ENCODE results near the gene CXCR3.
"Not testable (repeated sequence)": the region's sequence is repeated elsewhere in the genome, so short reads cannot be mapped to it uniquely, and the experiment has no call there.

Gene CXCR3

GRCh38 chrX:71607488-71607887 is 10.8 kb downstream of the CXCR3 start:
- ChIA-PET POLR2A (no interaction called here), CTCF (no interaction called here)
- H3K4me3 ChIP-seq (ENCODE audit: low read depth, low read length), result no peak overlapping the region
- no peak for DNase-seq (ENCODE audit: low read depth, low spot score)
- TF ChIP-seq CTCF (IDR thresholded peaks at IDR 0.05; ENCODE audit: insufficient read depth, low read length, missing control alignments), result no peak

DNA sequence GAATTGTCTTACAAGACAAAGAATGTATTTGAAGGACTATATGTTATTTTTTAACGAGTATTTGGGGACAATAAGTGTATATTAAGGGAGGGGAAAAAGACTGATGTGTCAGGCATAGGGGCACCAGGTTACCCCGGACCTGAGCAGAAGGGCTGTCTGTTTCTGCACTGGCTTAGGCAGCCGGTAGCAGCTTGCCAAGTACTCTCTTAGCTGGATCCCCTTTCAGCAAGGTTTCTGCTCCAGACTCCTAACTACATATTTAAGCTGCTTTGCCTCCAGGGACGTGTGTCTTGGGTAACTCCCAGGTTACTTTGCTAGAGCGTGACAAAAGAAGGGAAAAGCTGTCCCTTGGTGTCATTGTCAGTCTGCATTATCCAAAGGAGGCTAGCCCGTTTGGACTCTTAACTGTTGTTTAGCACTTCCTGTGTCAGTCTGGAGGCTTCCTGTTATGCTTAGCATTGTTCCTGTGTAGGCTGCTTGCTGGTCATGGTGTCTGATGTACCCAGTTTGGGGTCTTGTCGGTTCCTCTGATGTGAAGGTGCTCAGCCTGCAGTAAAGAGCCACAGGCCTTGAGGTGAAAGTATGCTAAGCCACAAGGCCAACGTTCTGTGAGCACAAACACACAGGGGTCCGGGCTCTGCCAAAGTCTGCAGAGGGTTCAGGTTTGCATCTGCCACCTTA is 11.6 kb downstream of the CXCR3 start:
- ChIA-PET POLR2A (no interaction called here), CTCF (no interaction called here)
- DNase-seq (ENCODE audit: low read depth, low spot score), result no peak
- H3K4me3 ChIP-seq (ENCODE audit: low read depth, low read length), result no peak overlapping the region
- TF ChIP-seq CTCF (IDR thresholded peaks at IDR 0.05; ENCODE audit: insufficient read depth, low read length, missing control alignments), result no peak

DNA sequence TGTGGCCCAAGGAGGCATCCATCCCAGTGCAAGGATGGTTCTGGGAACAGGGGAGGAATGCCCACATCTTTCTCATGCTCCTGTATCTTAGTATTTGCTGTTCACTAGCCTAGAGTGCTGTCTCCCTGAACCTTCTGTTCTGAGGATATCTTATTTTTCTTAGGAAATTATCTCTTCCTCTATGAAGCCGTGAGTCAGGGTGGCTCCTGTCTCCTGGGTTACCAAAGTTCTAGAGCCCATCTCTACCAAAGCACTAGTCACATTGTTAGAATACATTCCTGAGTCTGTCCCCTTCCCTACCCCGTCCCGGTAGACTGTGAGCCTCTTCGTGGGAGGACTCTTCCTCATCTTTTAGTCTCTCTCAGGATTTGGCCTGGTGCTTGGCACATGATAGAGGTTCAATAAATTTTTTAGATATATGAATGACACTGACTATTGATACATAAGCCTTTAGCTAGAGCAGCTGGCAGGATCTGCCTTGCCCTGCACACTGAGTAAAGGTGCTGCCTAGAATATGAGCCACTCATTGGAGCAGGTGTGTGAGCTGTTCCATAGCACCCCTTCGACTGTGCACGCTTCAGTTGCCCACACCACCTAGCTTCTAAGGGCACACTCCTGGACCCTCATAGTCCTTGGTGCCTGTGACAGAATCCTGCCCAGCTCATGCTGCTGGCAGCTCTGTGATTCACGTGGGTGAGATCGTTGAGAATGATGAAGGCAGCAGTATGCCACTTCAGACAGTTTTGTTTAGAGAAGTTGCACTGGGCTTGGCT is 13.3 kb downstream of the CXCR3 start:
- POLR2A ChIA-PET, result no interaction called here
- DNase-seq (ENCODE audit: low read depth, low spot score), result no peak
- no peak for TF ChIP-seq CTCF (IDR thresholded peaks at IDR 0.05; ENCODE audit: insufficient read depth, low read length, missing control alignments)
- H3K4me3 ChIP-seq (ENCODE audit: low read depth, low read length), result no peak overlapping the region
- CTCF ChIA-PET, result no interaction called here

DNA sequence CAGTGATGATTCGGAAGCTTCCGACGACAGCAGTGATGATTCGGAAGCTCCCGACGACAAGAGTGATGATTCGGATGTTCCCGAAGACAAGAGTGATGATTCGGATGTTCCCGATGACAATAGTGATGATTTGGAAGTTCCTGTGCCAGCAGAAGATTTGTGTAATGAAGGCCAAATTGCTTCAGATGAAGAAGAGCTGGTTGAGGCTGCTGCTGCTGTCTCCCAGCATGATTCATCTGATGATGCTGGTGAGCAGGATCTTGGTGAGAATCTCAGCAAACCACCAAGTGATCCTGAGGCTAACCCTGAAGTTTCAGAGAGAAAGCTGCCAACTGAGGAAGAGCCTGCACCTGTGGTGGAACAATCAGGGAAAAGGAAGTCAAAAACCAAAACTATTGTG is 14.2 kb downstream of the CXCR3 start:
- ChIA-PET CTCF (no interaction called here), POLR2A (no interaction called here)
- H3K4me3 ChIP-seq (ENCODE audit: low read depth, low read length), result no peak overlapping the region
- no peak for DNase-seq (ENCODE audit: low read depth, low spot score)
- no peak for TF ChIP-seq CTCF (IDR thresholded peaks at IDR 0.05; ENCODE audit: insufficient read depth, low read length, missing control alignments)

DNA sequence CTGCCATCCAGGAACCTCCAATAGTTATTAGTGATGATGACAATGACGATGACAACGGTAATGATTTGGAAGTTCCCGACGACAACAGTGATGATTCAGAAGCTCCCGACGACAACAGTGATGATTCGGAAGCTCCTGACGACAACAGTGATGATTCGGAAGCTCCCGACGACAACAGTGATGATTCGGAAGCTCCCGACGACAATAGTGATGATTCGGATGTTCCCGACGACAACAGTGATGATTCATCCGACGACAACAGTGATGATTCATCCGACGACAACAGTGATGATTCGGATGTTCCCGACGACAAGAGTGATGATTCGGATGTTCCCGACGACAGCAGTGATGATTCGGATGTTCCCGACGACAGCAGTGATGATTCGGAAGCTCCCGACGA is 14.7 kb downstream of the CXCR3 start:
- no peak overlapping the region for H3K4me3 ChIP-seq (ENCODE audit: low read depth, low read length)
- no peak for DNase-seq (ENCODE audit: low read depth, low spot score)
- no peak for TF ChIP-seq CTCF (IDR thresholded peaks at IDR 0.05; ENCODE audit: insufficient read depth, low read length, missing control alignments)
- CTCF ChIA-PET, result no interaction called here
- POLR2A ChIA-PET, result no interaction called here

- no peak overlapping the region for H3K4me3 ChIP-seq (ENCODE audit: low read depth, low read length)
- DNase-seq (ENCODE audit: low read depth, low spot score), result no peak
- ChIA-PET CTCF (no interaction called here), POLR2A (no interaction called here)
- no peak for TF ChIP-seq CTCF (IDR thresholded peaks at IDR 0.05; ENCODE audit: insufficient read depth, low read length, missing control alignments)
Measured at GRCh38 chrX:71599965-71600364, 18.3 kb downstream of the CXCR3 start.

- POLR2A ChIA-PET; CTCF ChIA-PET; DNase-seq (ENCODE audit: low read depth, low spot score); H3K4me3 ChIP-seq (ENCODE audit: low read depth, low read length): not testable (repeated sequence)
Measured at GRCh38 chrX:71593210-71593609, 25.1 kb downstream of the CXCR3 start.

All from AG04449 (cell line).